KOPT-K1 (cell line): ENCODE measurements around the gene F2RL3.

Experiments
- H3K27ac ChIP-seq: fragments of 200-600 bp; sonication (generic); 2 replicates; pipeline ENCODE4 v1.5.1; 2016; ENCODE audit warnings: antibody characterized with exemption, mild to moderate bottlenecking, low read depth, low read length; ENCODE audit not compliant: poor library complexity, severe bottlenecking
- H3K36me3 ChIP-seq: fragments of 200-600 bp; sonication (generic); 2 replicates; pipeline ENCODE4 v1.5.1; 2017; ENCODE audit warnings: antibody characterized with exemption, mild to moderate bottlenecking, low read length, moderate library complexity; ENCODE audit not compliant: insufficient read depth
- H3K9me3 ChIP-seq: fragments of 200-600 bp; sonication (generic); 2 replicates; pipeline ENCODE4 v1.5.1; 2017; ENCODE audit warnings: antibody characterized with exemption, low read length, mild to moderate bottlenecking; ENCODE audit not compliant: insufficient read depth, poor library complexity, severe bottlenecking

F2RL3 gene

DNA sequence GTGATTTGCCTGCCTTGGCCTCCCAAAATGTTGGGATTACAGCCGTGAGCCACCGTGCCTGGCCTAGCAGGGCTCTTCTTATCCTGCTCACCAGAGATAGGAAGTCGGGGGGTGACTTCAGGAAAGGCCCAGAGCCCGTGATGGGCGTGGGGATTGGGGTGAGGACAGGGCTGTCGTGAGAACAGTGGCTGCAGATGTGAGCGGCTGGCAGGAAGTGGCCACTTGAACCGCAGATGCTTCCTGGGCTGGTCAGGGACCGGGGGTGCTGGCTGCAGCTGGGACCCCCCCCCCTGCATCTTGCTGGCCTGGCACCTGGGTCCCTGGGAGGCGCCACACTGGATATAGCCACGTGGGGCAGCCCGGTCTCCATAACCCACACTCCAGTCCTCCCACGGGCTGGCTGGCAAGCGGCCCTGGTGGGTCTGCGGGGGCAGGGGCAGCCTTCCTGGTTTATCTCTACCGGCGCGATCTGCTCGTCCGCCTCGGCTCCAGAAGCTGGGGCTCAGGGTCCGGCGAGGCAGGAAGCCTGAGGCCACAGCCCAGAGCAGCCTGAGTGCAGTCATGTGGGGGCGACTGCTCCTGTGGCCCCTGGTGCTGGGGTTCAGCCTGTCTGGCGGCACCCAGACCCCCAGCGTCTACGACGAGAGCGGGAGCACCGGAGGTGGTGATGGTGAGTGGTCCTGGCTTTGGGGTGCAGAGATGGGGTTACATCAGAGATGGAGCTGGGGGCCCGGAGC is at the start of gene F2RL3:
TSS of gene F2RL3 (plus strand) at position 371 of the 737 bp plus-strand sequence. CDS start at position 562, 191 bp downstream.
- Histone ChIP-seq H3K27ac (no peak within 1 kb of the TSS), H3K9me3 (no peaks in the 10 kb centered on the region), H3K36me3 (no peaks in the 10 kb centered on the region)

DNA sequence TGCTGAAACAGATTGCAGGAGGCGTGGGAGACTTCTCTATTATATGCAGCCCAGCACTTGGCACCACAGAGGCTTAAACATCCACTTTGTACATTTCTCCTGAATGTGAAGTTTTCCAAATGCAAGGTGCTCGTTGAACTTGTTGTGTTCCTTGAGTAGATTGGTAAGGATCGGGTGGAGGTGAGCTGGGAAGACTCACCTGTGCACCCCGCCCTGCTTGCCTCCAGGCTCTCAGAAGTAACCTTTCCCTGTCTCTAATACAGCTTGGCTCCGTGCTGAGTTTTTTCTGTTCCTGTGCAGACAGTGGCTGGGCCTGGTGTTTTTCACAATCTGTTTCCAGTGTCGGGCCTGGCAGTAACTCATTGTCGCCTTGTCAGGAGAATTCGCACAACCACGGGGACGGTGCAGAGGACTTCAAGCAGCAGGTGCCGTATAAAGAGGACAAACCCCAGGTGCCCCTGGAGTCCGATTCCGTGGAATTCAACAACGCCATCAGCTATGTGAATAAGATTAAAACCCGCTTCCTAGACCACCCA is 47.3 kb upstream of the F2RL3 start:
- peaks cover 98% of the 10 kb centered on the region for H3K36me3 ChIP-seq
- no peak overlapping the region for H3K27ac ChIP-seq
- H3K9me3 ChIP-seq: no peaks in the 10 kb centered on the region

DNA sequence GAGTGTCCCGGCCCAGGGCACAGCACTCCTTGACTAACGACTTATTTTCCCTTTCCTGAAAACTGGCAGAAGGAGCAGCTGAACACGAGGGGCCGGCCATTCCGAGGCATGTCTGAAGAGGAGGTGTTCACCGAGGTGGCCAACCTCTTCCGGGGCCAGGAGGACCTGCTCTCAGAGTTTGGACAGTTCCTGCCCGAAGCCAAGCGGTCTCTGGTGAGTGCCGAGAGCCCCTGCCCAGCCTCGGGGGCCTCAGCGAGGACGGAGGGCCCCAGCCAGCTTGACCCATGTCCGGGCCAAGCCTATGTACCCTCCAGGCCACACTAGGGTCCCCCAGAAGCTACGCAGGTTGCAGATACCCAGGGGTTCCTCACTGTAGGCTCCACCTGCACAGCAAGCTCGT is 41.9 kb upstream of the F2RL3 start:
- peaks cover 98% of the 10 kb centered on the region for H3K36me3 ChIP-seq
- H3K27ac ChIP-seq: no peak overlapping the region

DNA sequence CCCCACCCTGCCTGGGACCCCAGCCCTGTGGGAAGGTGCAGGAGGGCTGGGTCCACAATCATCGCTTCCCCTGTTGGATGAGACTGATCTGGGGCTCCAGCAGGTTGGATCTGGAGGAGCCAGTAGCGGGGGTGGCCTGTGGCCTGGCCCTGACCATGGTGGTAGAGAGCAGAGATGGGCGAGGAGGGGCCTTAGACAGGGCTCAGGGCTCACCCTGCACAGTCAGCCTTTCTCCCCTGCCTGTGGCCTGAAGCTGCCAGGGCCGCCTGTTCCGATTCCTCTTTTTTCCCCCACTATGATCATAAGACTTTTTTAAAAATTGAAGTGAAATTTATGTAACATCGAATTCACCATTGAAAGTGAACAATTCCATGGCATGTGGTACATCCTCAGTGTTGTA is 41.4 kb upstream of the F2RL3 start:
- H3K9me3 ChIP-seq: no peaks in the 10 kb centered on the region
- no peak overlapping the region for H3K27ac ChIP-seq
- peaks cover 98% of the 10 kb centered on the region for H3K36me3 ChIP-seq

More for the DNA sequence above, 41.9 kb upstream of the F2RL3 start:
- no peaks in the 10 kb centered on the region for H3K9me3 ChIP-seq

DNA sequence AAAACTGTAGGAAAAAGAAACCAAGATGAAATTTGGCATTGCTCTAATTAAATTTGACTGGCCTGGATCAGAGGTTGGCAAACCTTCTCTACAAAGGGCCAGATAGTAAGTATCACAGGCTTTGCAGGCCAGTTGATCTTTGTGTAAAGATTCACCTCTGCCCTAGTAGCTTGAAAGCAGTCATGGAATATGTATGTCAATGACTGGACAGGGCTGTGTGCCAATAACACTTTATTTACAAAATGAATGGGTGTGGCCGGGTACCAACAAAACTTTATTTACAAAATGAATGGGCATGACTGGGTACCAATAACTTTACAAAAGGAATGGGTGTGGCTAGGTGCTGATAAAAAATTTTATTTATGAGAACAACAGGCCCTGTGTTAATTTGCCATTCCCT is 39.6 kb upstream of the F2RL3 start:
- Histone ChIP-seq H3K9me3 (no peaks in the 10 kb centered on the region), H3K27ac (no peak overlapping the region), H3K36me3 (peaks cover 98% of the 10 kb centered on the region)

DNA sequence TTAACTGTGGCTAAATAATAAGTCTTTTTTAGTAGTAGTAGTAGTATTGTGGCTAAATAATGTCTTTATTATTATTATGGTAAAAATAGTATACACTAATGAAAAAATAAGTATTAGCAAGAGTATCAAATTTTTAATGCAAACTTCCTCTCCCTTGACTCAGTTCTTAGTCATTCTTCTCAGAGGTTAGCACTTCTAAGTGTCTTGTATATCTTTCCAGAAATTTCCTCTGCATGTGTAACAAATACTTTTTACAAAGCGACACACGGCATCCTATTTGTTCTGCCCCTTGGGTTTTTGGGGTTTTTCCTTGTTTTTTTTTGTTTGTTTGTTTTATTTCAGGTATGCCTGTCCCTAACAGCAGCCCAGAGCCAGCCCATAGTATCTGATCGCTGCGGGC is 38.7 kb upstream of the F2RL3 start:
- H3K27ac ChIP-seq: no peak overlapping the region
- no peaks in the 10 kb centered on the region for H3K9me3 ChIP-seq
- H3K36me3 ChIP-seq: peaks cover 98% of the 10 kb centered on the region

DNA sequence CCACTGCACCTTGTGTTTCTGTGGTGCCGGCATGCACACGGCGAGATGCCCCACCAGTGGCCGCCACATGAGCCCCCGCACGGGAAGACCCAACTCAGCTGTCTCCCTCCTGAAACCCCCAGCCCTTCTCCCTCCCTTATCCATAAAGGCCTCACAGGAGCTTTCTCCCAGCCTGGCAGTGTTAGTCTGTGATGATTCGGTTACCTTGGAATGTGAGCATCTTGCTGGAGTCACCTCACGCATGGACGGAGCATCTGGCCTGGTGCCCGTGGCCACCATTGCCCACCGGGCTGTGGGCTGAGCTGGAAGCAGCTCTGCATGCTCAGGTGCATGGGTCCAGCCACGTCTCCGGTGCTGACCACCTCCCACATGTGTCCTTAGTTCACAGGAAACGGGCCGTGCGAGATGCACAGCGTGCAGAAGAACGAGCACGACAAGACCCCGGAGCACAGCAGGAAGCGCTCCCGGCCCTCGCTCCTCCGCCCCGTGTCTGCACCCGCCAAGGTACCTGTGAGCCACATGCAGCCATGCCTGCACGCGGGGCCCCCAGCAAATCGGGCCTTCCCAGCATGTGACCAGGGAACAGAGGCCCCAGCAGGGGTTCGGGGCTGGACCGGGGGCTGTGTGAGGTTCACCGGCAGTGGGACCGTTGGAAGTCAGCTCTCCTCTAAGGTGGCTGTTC is 37.6 kb upstream of the F2RL3 start:
- Histone ChIP-seq H3K27ac (no peak overlapping the region), H3K9me3 (no peaks in the 10 kb centered on the region), H3K36me3 (peaks cover 96% of the 10 kb centered on the region)

DNA sequence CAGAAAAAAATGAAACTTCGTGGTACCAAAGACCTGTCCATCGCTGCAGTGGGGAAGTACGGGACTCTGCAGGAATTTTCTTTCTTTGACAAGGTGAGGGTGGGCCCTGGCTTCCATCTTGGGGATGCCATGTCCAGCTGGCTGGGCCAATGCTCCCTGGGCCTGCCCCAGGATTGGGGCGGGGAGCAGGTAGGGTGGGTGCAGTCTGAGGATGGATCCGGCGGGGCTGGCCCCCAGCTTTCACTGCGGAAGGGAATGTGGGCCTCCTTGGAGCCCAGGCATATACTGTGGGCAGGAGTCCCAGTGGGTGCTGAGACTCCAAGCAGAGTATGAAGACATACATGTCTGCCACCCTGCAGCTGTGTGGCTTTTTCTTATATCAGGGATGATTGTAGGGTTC is 35.7 kb upstream of the F2RL3 start:
- peaks cover 82% of the 10 kb centered on the region for H3K36me3 ChIP-seq
- no peak overlapping the region for H3K27ac ChIP-seq
- H3K9me3 ChIP-seq: no peaks in the 10 kb centered on the region

DNA sequence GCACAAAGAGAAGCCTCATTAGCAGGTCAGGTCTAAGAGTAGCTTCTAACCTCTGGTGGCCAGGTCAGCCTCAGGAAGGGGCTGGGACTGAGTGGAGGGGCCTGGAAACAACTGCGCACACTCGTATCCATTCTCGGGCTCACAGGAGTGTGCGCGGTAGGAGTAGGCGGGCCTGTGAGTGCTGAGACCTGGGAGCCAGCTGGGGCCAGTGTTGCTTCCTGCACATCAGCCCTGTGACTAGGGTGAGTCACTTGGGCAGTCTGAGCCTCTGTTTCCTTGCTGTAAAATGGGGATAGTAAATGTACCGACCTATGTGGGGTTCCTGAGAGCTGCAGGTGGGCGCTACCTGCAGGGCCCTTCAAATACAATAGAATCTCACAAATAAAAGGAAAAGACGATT is 32.7 kb upstream of the F2RL3 start:
- H3K36me3 ChIP-seq: peaks cover 56% of the 10 kb centered on the region
- no peaks in the 10 kb centered on the region for H3K9me3 ChIP-seq

DNA sequence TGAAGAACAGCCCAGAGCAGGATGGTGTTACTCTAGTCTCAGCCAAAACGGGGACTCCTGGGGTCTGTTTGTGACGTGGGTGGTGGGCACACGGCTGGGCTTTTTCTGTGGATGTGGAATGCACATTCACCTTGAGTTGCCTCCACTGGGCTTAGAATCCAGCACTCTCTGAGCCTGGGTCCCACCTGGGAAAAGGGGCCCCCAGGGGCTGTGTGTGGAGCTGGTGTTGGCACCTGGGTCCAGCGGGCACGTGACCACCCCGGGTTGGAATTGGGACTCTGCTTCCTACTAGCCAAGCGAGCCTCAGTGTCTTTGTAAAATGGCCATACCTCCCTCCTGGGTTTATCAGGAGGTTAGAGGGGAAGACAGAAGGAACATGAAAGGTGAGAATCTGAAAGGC is 29.2 kb upstream of the F2RL3 start:
- Histone ChIP-seq H3K9me3 (no peaks in the 10 kb centered on the region), H3K36me3 (peaks cover 46% of the 10 kb centered on the region), H3K27ac (no peak overlapping the region)

More for the DNA sequence above, 32.7 kb upstream of the F2RL3 start:
- no peak overlapping the region for H3K27ac ChIP-seq

DNA sequence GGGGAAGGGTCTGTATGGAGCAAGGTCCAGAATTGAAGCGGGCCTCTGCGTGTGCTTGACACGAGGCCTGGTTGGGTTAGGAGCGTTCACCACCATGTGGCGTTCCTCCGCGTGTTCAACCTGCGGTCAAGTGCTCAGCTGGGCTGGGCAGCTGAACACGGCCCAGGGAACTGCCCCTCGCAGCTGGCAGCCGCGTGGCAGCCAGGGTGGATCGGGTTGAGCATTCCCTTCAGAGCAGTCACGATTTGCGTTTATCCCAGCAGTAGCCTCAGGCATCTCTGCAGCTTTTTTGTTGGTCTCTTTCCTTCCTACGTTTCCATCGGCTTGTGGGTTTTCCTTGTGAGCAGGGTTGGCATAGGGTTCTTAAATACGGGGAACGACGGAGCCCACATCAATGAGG is 28.7 kb upstream of the F2RL3 start:
- Histone ChIP-seq H3K27ac (no peak overlapping the region), H3K36me3 (peaks cover 46% of the 10 kb centered on the region), H3K9me3 (no peaks in the 10 kb centered on the region)

DNA sequence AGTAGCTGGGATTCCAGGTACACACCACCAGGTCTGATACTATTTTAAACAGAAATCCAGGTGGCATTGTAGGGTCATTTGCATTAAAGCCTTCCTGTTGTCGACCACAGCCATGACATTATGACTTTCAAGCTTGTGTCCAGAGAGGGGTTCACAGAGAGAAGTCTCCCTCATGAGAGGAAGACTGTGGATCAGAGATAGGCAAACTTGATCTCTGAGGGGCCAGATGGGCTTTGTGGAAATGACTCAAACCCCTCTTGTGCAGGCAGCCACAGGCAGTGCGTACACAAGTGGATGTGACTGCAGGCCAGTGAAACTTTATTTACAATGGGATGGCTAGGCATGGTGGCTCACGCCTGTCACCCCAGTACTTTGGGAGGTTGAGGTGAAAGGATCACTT is 27.8 kb upstream of the F2RL3 start:
- Histone ChIP-seq H3K27ac (no peak overlapping the region), H3K36me3 (peaks cover 48% of the 10 kb centered on the region), H3K9me3 (no peaks in the 10 kb centered on the region)

DNA sequence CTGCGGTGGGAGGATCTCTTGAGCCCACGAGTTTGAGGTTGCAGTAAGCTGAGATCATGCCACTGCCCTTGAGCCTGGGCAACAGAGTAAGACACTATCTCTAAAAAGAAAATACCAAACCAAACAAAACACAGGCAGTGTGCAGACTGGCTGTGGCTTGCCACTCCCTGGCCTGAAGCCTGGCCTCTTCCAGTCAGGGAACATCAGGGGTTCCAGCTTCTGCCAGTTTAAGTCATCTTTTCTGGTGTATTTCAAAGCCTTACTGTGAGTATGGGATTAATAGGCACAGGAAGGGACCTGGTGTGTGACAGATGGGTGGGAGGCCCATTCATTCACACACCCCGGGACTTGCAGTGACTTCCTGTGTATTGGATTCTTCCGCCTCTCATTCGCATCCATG is 27.0 kb upstream of the F2RL3 start:
- peaks cover 51% of the 10 kb centered on the region for H3K36me3 ChIP-seq
- no peak overlapping the region for H3K27ac ChIP-seq
- H3K9me3 ChIP-seq: no peaks in the 10 kb centered on the region

DNA sequence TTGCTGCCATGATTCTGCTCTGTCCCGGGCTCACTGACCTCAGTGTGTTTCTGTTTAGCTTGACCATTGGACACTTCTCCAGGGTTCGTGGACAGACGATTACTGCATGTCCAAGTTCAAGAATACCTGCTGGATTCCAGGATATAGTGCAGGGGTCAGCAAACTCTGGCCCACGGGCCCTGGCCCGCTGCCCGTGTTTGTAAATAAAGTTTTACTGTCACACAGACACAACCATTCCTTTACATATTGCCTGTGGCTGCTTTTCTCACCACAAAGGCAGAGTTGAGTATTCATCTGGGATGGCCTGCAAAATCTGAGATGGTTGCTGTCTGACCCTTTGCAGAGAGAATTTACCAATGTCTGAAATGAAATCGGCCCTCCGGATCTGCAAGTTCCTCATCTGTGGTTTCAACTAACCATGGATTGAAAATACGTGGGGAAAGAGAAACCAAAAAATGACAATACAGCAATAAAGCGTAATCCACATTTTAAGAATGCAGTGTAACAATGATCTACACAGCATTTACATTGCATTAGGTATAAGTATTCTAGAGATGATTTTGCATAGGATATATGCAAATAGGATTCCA is 25.9 kb upstream of the F2RL3 start:
- no peaks in the 10 kb centered on the region for H3K9me3 ChIP-seq
- peaks cover 62% of the 10 kb centered on the region for H3K36me3 ChIP-seq
- no peak overlapping the region for H3K27ac ChIP-seq

DNA sequence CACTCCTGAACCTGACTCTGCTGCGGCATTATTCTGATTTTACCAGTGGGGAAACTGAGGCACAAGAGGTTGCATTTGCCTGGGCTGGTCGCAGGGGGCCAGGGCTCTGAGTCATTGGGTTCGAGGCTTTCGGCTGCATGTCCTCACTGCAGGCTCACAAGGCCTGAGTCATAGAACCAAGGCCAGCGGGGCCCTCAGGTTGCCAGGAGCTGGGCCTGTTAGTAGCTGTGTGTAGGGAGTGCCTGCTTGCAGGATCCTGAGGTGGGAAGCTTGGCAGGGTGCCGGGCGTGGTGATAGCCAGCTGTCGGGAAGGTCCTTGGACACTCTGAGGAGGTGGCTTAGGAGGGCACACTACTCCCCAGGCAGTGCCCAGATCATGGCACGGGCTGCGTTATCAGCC is 21.6 kb upstream of the F2RL3 start:
- Histone ChIP-seq H3K36me3 (peaks cover 97% of the 10 kb centered on the region), H3K27ac (no peak overlapping the region), H3K9me3 (no peaks in the 10 kb centered on the region)
